Coronary artery (tissue), 2 donors: ENCODE results near the gene CPLANE1.
"Not testable (repeated sequence)": the region's sequence is repeated elsewhere in the genome, so short reads cannot be mapped to it uniquely, and the experiment has no call there.

ENCODE experiments used
- DNase-seq: peaks from one replicate; pipeline ENCODE4 v3.0.0-alpha.2; 2017; ENCODE audit warnings: low spot score
- H3K27ac ChIP-seq, 2 donors: fragments of 200-600 bp; sonication (generic); one replicate each; pipeline ENCODE4 v1.5.1; 2016 to 2019
- H3K4me3 ChIP-seq: fragments of 200-600 bp; sonication (generic); 2 replicates; pipeline ENCODE4 v1.5.1; 2016; ENCODE audit warnings: mild to moderate bottlenecking, moderate library complexity
- TF ChIP-seq, protein P1 (sequence below): fragments of 200-600 bp; sonication (generic); IDR thresholded peaks from one replicate; pipeline ENCODE4 v1.5.1; 2019; ENCODE audit warnings: antibody characterized with exemption

The CPLANE1 gene

DNA sequence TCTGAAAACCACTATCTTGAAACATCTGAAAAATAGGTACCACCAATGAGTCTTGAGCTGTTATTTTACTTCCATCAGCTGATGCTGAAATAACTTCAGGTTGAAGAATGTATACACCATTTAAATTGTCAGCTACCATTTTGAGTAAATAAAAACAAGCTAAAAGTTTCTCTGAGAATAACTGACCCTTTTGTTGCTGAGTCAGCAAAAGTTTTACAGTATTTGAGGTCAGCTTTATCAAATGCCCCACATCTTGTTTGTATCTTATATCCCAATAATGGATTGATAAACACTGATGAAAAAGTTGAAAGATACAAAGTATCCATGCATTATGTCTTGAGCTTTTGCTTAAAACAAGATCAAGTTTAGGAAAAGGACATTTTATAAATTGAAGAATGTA lies 22.8 kb downstream of the CPLANE1 start:
- TF ChIP-seq, protein P1, sequence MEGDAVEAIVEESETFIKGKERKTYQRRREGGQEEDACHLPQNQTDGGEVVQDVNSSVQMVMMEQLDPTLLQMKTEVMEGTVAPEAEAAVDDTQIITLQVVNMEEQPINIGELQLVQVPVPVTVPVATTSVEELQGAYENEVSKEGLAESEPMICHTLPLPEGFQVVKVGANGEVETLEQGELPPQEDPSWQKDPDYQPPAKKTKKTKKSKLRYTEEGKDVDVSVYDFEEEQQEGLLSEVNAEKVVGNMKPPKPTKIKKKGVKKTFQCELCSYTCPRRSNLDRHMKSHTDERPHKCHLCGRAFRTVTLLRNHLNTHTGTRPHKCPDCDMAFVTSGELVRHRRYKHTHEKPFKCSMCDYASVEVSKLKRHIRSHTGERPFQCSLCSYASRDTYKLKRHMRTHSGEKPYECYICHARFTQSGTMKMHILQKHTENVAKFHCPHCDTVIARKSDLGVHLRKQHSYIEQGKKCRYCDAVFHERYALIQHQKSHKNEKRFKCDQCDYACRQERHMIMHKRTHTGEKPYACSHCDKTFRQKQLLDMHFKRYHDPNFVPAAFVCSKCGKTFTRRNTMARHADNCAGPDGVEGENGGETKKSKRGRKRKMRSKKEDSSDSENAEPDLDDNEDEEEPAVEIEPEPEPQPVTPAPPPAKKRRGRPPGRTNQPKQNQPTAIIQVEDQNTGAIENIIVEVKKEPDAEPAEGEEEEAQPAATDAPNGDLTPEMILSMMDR: no peak
- Histone ChIP-seq H3K4me3 (no peak overlapping the region), H3K27ac (no peak overlapping the region)
- DNase-seq: no peak

- Histone ChIP-seq H3K4me3 (no peak overlapping the region), H3K27ac (no peak overlapping the region)
- TF ChIP-seq, protein P1: no peak
- no peak for DNase-seq
Observed at GRCh38 chr5:37222181-37222580, 27.0 kb downstream of the CPLANE1 start.

DNA sequence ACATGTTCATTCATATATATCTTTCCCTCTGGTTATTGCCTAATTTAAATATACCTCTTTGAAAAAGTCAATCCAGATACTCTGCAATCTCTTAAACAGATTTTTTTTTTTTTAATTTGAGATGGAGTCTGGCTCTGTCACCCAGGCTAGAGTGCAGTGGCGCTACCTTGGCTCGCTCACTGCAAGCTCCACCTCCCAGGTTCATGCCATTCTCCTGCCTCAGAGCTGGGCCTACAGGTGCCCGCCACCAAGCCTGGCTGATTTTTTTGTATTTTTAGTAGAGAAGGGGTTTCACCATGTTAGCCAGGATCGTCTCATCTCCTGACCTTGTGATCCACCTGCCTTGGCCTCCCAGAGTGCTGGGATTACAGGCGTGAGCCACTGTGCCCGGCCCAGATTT lies 28.8 kb downstream of the CPLANE1 start:
- H3K4me3 ChIP-seq, H3K27ac ChIP-seq, DNase-seq: not testable (repeated sequence)

DNA sequence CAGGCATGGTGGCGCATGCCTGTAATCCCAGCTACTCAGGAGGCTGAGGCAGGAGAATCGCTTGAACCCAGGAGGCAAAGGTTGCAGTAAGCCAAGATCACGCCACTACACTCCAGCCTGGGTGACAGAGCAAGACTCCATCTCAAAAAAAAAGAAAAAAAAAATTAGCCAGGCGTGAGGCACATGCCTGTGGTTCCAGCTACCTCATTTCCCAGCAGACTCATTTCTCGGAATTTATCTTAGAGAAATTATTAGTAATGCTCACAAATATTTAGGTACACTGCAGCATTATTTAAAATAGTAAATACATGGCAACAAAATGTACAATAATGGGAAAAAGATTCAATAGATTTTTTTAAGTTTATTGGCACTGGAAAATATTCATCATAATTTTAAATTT lies 29.8 kb downstream of the CPLANE1 start:
- H3K27ac ChIP-seq, DNase-seq, H3K4me3 ChIP-seq: not testable (repeated sequence)

GRCh38 chr5:37217976-37218375 lies 31.2 kb downstream of the CPLANE1 start:
- Histone ChIP-seq H3K4me3 (no peak overlapping the region), H3K27ac (no peak overlapping the region)
- no peak for DNase-seq
- TF ChIP-seq, protein P1: no peak

GRCh38 chr5:37214550-37214949 lies 34.6 kb downstream of the CPLANE1 start:
- Histone ChIP-seq H3K4me3 (no peak overlapping the region), H3K27ac (no peak overlapping the region)
- TF ChIP-seq, protein P1: no peak
- DNase-seq: no peak

GRCh38 chr5:37212096-37212495 lies 37.1 kb downstream of the CPLANE1 start:
- Histone ChIP-seq H3K4me3 (no peak overlapping the region), H3K27ac (no peak overlapping the region)
- DNase-seq: no peak
- TF ChIP-seq, protein P1: no peak

DNA sequence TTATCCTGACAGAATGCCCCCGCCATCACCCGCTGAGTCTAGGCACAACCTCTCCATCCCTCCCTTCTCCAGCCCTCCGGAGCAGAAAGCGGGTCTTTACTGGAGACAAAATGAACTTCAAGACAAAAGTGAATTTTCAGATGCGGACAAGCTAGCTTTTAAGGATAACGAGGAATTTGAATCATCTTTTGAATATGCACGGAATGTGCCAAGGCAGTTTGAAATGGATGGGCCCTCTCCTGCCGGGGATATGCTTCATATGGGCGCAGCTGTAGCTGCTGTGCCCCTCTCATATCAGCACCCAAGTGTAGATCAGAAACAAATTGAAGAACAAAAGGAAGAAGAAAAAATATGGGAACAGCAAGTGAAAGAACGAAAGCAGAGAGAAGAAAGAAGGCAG lies 37.5 kb downstream of the CPLANE1 start:
- Histone ChIP-seq H3K27ac (no peak overlapping the region), H3K4me3 (no peak overlapping the region)
- TF ChIP-seq, protein P1: no peak
- DNase-seq: no peak
